T-cell (primary cell): ENCODE results near the gene MORN2. TPM values are rescaled to one million over a fixed set of nuclear protein-coding genes. Genes with fewer than 3 reads are reported as not detected.

Source experiments
- ATAC-seq, 4 experiments: fragments of 200-7000 bp in 3 of 4; fragments of 150-1000 bp in 1 of 4; cut with Tn5 transposase; replicated peaks in 1 of 4; 1 replicate in 3 of 4; 2 replicates in 1 of 4; pipeline ENCODE4 v1.10.0; 2021; ENCODE audit warnings: moderate library complexity in 3 of 4, mild to moderate bottlenecking in 2 of 4, moderate number of reproducible peaks in 1 of 4
- CTCF ChIA-PET, 2 donors: fragments of 300-600 bp; sonication (Branson Sonifier 250); formaldehyde crosslinking; loops; one replicate each; lab custom pipeline; 2022; ENCODE audit warnings: antibody characterized with exemption in 2 of 2; lab: Charles Lee
- POLR2A ChIA-PET, 2 donors: fragments of 300-600 bp; sonication (Branson Sonifier 250); formaldehyde crosslinking; loops; one replicate each; lab custom pipeline; 2022; ENCODE audit warnings: antibody characterized with exemption in 2 of 2; lab: Charles Lee
- DNase-seq, 35 experiments: peaks; one replicate each; pipeline versions ENCODE4 v3.0.0 to v3.0.0-alpha.2; 2013 to 2023
- H3K27ac ChIP-seq: one replicate; pipeline ENCODE4 v1.5.1; 2013; ENCODE audit warnings: low read length
- H3K27me3 ChIP-seq, 2 experiments: replicated peaks in 1 of 2; 1 replicate in 1 of 2; 2 replicates in 1 of 2; pipeline versions ENCODE4 v1.6.1 to v1.7.0; 2013; ENCODE audit warnings: low read length in 1 of 2, mixed read lengths in 1 of 2; ENCODE audit not compliant: control insufficient read depth in 2 of 2, insufficient read depth in 2 of 2; ENCODE audit errors: extremely low read depth in 1 of 2
- H3K36me3 ChIP-seq, 2 donors: 1 replicate in 1 of 2; 2 replicates in 1 of 2; pipeline versions ENCODE4 v1.6.1 to v1.7.0; 2013; ENCODE audit warnings: low read length in 1 of 2; ENCODE audit not compliant: control insufficient read depth in 2 of 2, insufficient read depth in 1 of 2; ENCODE audit errors: extremely low read depth in 1 of 2
- H3K4me1 ChIP-seq, 2 experiments: 1 replicate in 1 of 2; 2 replicates in 1 of 2; pipeline versions ENCODE4 v1.6.1 to v1.7.0; 2013; ENCODE audit warnings: low read length in 2 of 2, mixed read lengths in 1 of 2; ENCODE audit not compliant: insufficient read depth in 2 of 2, control insufficient read depth in 1 of 2; ENCODE audit errors: extremely low read depth in 1 of 2
- H3K4me3 ChIP-seq, 2 donors: 1 replicate in 1 of 2; 2 replicates in 1 of 2; pipeline versions ENCODE4 v1.5.1 to v1.7.0; 2013; ENCODE audit warnings: mild to moderate bottlenecking in 2 of 2, low read length in 1 of 2, moderate library complexity in 1 of 2; ENCODE audit not compliant: control insufficient read depth in 1 of 2; ENCODE audit errors: extremely low read depth in 1 of 2
- H3K9me3 ChIP-seq: 2 replicates; pipeline ENCODE4 v1.7.0; 2013
- H3K27ac Mint-ChIP-seq, 2 donors: one replicate each; pipeline ENCODE4 v1.8.0; 2020 to 2021; ENCODE audit warnings: mild to moderate bottlenecking in 2 of 2, mixed read lengths in 2 of 2
- H3K27me3 Mint-ChIP-seq, 2 donors: one replicate each; pipeline ENCODE4 v1.8.0; 2021 to 2022; ENCODE audit warnings: mixed read lengths in 2 of 2
- H3K36me3 Mint-ChIP-seq: one replicate; pipeline ENCODE4 v1.8.0; 2021; ENCODE audit warnings: mixed read lengths
- H3K4me1 Mint-ChIP-seq, 3 donors: one replicate each; pipeline ENCODE4 v1.8.0; 2020 to 2022; ENCODE audit warnings: mixed read lengths in 3 of 3, mild to moderate bottlenecking in 1 of 3
- H3K4me3 Mint-ChIP-seq, 3 donors: one replicate each; pipeline ENCODE4 v1.8.0; 2020 to 2022; ENCODE audit warnings: mild to moderate bottlenecking in 3 of 3, mixed read lengths in 3 of 3, moderate library complexity in 3 of 3
- H3K9me3 Mint-ChIP-seq, 3 donors: one replicate each; pipeline ENCODE4 v1.8.0; 2020 to 2022; ENCODE audit warnings: mixed read lengths in 3 of 3
- WGBS: methylation state at CpG from one replicate; pipeline ENCODE4 v1.1.5; 2013; ENCODE audit warnings: missing lambda C conversion rate; ENCODE audit not compliant: insufficient coverage; 5-methylcytosine and 5-hydroxymethylcytosine counted together
- total RNA-seq, 35 experiments: library from RNA in 6 of 35; stranded (reverse) in 6 of 35; fragments of 120-200 nt in 1 of 35; gene quantifications; one replicate each; pipeline versions ENCODE4 v1.2.1 to v1.2.4 and lab custom pipeline; 2013 to 2026

Gene MORN2
- total RNA-seq, 5 donors from 2014 or later (not counting 1 experiment from before 2014, with no cell fraction given) = 1.1 to 2.1 (median 1.5) TPM

DNA sequence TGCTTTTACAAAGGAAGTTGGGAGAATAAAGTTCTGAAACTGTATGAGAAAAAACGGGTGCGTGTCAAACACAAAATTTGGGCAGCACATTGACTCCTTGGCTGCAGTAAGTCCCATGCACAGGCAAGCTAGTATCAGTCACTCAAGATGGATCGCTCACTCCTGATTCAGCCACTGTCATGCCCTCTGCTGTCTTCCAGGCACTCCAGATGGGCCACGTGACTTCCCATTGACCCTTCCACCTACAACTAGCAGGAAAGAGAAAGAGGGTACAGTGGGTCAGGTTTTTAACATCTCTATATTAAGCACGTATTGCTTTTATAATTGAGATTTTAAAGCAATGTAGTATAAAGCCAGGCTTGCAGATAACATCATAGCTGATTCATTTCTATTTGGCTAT is 22.5 kb downstream of the MORN2 start:
- no peaks in the 10 kb centered on the region for H3K9me3 Mint-ChIP-seq
- peaks cover 0 to 5% of the 10 kb centered on the region in 2 experiments for H3K27me3 ChIP-seq
- 80% methylated on average over 1 of the region's 5 CpGs for WGBS

DNA sequence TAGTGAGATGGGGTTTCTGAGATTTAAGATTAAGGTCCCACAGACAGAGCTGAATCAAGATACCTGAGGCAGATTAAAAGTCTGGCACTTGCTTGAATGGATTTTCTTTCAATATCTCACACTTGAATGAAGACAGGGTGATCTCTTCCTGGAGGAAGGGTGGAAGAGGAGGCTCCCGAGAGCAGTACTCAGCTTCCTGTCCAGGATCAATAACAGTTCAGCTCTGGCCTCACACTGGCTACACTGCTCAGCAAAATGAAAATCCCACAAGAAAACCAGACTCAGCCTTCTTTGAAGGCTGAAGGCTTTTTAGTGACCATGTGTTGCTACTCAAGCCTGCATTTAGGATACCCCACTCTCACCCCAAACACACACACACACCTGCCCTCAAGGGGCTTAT is 24.9 kb downstream of the MORN2 start:
- Histone ChIP-seq H3K4me3 (no peak overlapping the region), H3K9me3 (no peaks in the 10 kb centered on the region), H3K36me3 (no peaks in the 10 kb centered on the region), H3K4me1 (no peaks in the 10 kb centered on the region), H3K27ac (no peak overlapping the region), H3K27me3 (peaks cover 0 to 5% of the 10 kb centered on the region in 2 experiments)
- no CpG with 5 or more reads among the region's 1 CpG for whole genome bisulfite sequencing
- Mint-ChIP-seq H3K36me3 (no peaks in the 10 kb centered on the region), H3K27me3 (peaks cover 0 to 9% of the 10 kb centered on the region in 2 donors), H3K4me1 (no peaks in the 10 kb centered on the region), H3K9me3 (no peaks in the 10 kb centered on the region), H3K4me3 (no peak overlapping the region), H3K27ac (no peak overlapping the region)
- DNase-seq (no peak), ATAC-seq (no peak)
- ChIA-PET POLR2A (no interaction called here), CTCF (no interaction called here)

More for the DNA sequence above, 22.5 kb downstream of the MORN2 start:
- POLR2A ChIA-PET = no interaction called here
- no peaks in the 10 kb centered on the region for H3K4me1 ChIP-seq
- ATAC-seq (no peak), DNase-seq (no peak)
- no peaks in the 10 kb centered on the region for H3K9me3 ChIP-seq
- no peaks in the 10 kb centered on the region for H3K36me3 ChIP-seq
- H3K27me3 Mint-ChIP-seq = peaks cover 0 to 9% of the 10 kb centered on the region in 2 donors
- H3K27ac ChIP-seq = no peak overlapping the region
- H3K4me3 ChIP-seq = no peak overlapping the region
- H3K36me3 Mint-ChIP-seq = no peaks in the 10 kb centered on the region
- CTCF ChIA-PET = no interaction called here
- no peaks in the 10 kb centered on the region for H3K4me1 Mint-ChIP-seq
- no peak overlapping the region for H3K4me3 Mint-ChIP-seq
- H3K27ac Mint-ChIP-seq = no peak overlapping the region

DNA sequence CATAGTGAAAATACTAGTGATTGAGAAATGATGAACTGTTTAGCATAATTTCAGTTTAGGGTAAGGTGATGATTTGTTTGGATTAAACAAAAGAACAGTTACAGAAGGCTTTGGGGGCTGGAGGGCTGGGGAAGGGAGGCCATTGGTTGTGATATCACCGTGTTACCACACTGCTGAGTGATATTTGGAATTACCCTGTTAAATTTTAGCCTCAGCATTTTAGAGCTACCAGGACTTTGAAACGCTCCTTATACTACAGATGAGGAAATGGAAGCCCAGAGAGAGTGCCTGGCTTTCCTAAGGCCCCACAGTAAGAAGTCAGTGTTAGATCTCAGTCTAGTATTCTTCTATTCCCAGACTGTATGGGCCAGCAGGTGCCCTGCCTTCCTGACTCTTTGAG is 29.5 kb downstream of the MORN2 start:
- H3K36me3 Mint-ChIP-seq = no peaks in the 10 kb centered on the region
- Histone ChIP-seq H3K27me3 (no peaks in the 10 kb centered on the region), H3K4me1 (no peaks in the 10 kb centered on the region), H3K9me3 (no peaks in the 10 kb centered on the region), H3K27ac (no peak overlapping the region), H3K4me3 (no peak overlapping the region), H3K36me3 (no peaks in the 10 kb centered on the region)
- POLR2A ChIA-PET = no interaction called here
- CTCF ChIA-PET = no interaction called here
- H3K4me1 Mint-ChIP-seq = peaks cover 0 to 8% (median 0%) of the 10 kb centered on the region in 3 donors
- WGBS = no CpG with 5 or more reads among the region's 2 CpGs
- no peak overlapping the region for H3K27ac Mint-ChIP-seq
- DNase-seq = no peak
- no peak for ATAC-seq
- no peaks in the 10 kb centered on the region for H3K9me3 Mint-ChIP-seq
- H3K4me3 Mint-ChIP-seq = no peak overlapping the region
- H3K27me3 Mint-ChIP-seq = no peaks in the 10 kb centered on the region

DNA sequence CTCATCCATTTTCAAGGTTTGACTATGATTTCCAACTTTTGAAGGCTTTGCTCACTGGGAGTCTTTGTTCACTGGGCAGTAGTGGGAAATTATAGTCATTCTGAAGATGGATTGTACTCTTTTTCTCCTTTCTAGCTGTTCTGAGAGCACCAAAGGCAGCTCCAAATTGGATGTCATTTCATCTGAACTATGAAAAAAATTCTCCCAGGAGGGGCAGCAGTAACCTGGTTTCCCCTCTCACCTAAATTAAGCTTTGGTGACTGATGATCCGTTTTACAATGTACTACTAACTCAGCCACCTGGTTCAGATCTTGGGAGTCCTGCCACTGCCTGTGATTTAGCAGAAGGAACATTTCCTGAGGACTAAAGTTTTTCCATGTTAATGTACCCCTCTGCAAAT is 31.5 kb downstream of the MORN2 start:
- no peak for DNase-seq
- no CpG with 5 or more reads among the region's 1 CpG for WGBS
- no peaks in the 10 kb centered on the region for H3K9me3 ChIP-seq
- ATAC-seq = no peak
- Mint-ChIP-seq H3K4me3 (no peak overlapping the region), H3K27ac (no peak overlapping the region), H3K36me3 (no peaks in the 10 kb centered on the region), H3K4me1 (peaks cover 0 to 8% (median 0%) of the 10 kb centered on the region in 3 donors), H3K9me3 (no peaks in the 10 kb centered on the region), H3K27me3 (no peaks in the 10 kb centered on the region)
- CTCF ChIA-PET = interaction anchor here in 1 of 2 donors (0.7 kb wide), 1 partner anchor 979 kb away, joined by 3 read pairs; no protein-coding TSS in a partner anchor
- no peaks in the 10 kb centered on the region for H3K27me3 ChIP-seq
- H3K4me3 ChIP-seq = no peak overlapping the region
- no peaks in the 10 kb centered on the region for H3K4me1 ChIP-seq
- POLR2A ChIA-PET = no interaction called here
- H3K36me3 ChIP-seq = no peaks in the 10 kb centered on the region
- no peak overlapping the region for H3K27ac ChIP-seq

DNA sequence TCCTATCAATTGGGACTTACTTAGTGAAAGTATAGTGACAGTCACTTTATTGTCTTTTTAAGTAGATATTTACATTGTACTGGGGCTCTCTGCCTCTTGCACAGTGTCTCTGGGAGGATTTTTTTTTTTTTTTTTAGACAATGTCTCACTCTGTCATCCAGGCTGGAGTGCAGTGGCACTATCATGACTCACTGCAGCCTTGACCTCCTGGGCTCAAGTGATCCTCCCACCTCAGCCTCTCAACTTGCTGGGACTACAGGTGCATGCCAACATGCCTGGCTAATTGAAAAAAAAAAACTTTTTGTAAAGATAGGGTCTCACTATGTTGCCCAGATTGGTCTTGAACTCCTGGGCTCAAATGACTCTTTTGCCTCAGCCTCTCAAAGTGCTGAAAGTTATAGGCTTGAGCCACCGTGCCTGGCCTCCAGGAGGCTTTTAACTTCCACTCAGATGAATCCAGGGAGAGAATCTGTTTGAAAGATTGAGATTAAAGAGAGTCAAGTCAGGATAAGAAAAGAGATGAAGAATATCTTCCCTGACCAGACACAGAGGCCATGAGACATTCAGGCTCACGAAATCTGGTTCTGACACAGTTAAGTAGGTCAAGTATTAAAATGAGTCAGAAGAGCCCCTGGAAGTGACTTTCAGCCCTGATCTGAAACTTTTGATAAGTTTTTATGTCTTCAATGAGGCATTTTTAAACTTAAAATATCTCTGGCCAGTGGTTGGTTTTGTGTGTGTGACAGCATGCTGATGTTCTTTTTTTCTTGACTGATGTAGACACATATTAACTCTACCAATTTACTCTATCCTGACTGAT is 32.2 kb downstream of the MORN2 start:
- H3K4me3 ChIP-seq = no peak overlapping the region
- DNase-seq (no peak), ATAC-seq (no peak)
- no peak overlapping the region for H3K4me3 Mint-ChIP-seq
- WGBS = 0% methylated on average over 1 of the region's 2 CpGs
- H3K27ac ChIP-seq = no peak overlapping the region
- H3K36me3 ChIP-seq = no peaks in the 10 kb centered on the region
- no peaks in the 10 kb centered on the region for H3K4me1 ChIP-seq
- no peaks in the 10 kb centered on the region for H3K27me3 Mint-ChIP-seq
- no peaks in the 10 kb centered on the region for H3K36me3 Mint-ChIP-seq
- CTCF ChIA-PET = interaction anchor here in 1 of 2 donors (0.7 kb wide), 1 partner anchor 980 kb away, joined by 3 read pairs; no protein-coding TSS in a partner anchor
- no peaks in the 10 kb centered on the region for H3K27me3 ChIP-seq
- H3K4me1 Mint-ChIP-seq = peaks cover 0 to 8% (median 0%) of the 10 kb centered on the region in 3 donors
- H3K9me3 ChIP-seq = no peaks in the 10 kb centered on the region
- POLR2A ChIA-PET = no interaction called here
- H3K9me3 Mint-ChIP-seq = no peaks in the 10 kb centered on the region
- H3K27ac Mint-ChIP-seq = no peak overlapping the region

DNA sequence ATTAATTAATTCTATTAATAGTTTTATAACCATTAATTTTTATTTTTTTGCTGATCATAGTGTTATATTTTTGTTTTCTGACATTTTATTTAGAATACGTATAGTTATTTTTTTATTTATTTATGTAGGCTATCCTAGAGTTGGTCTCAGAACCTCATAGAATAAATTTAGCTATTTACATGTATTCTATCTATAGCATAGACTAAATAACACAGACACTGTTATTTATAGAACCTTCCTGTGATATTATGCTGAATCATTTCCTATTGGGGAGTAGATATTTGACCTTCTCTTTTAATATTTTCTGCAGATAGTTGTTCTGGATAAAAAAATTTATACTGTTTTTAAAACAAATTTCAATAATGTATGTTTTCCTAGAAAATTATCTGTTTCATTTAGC is 34.1 kb downstream of the MORN2 start:
- no peaks in the 10 kb centered on the region for H3K27me3 Mint-ChIP-seq
- CTCF ChIA-PET = interaction anchor here in 1 of 2 donors (0.6 kb wide), 1 partner anchor 10 kb away, joined by 5 read pairs; no protein-coding TSS in a partner anchor
- no peak overlapping the region for H3K4me3 Mint-ChIP-seq
- Histone ChIP-seq H3K36me3 (no peaks in the 10 kb centered on the region), H3K27me3 (no peaks in the 10 kb centered on the region), H3K9me3 (no peaks in the 10 kb centered on the region), H3K4me3 (no peak overlapping the region), H3K4me1 (no peaks in the 10 kb centered on the region), H3K27ac (no peak overlapping the region)
- no peak for DNase-seq
- H3K9me3 Mint-ChIP-seq = no peaks in the 10 kb centered on the region
- H3K4me1 Mint-ChIP-seq = peaks cover 0 to 8% (median 0%) of the 10 kb centered on the region in 3 donors
- WGBS = no CpG with 5 or more reads among the region's 1 CpG
- H3K27ac Mint-ChIP-seq = no peak overlapping the region
- no peak for ATAC-seq
- no peaks in the 10 kb centered on the region for H3K36me3 Mint-ChIP-seq
- POLR2A ChIA-PET = interaction anchor here in 1 of 2 donors (0.6 kb wide), 1 partner anchor 339 kb away, joined by 6 read pairs; no protein-coding TSS in a partner anchor
